Peyer's patch (tissue), 4 donors: Measurements from ENCODE around the gene COL6A3.

Experiments
- POLR2A ChIP-seq, 2 donors: fragments of 450-650 bp; IDR thresholded peaks; one replicate each; pipeline ENCODE4 v1.5.1; 2017; ENCODE audit warnings: antibody characterized with exemption in 2 of 2, mild to moderate bottlenecking in 2 of 2, moderate library complexity in 2 of 2
- TF ChIP-seq, protein P1 (sequence below), 6 experiments: fragments of 450-650 bp in 4 of 6; fragments of 200-600 bp in 2 of 6; sonication (generic) in 1 of 6; IDR thresholded peaks; one replicate each; pipeline ENCODE4 v1.5.1; 2017 to 2019; ENCODE audit warnings: antibody characterized with exemption in 6 of 6, mild to moderate bottlenecking in 3 of 6, moderate library complexity in 1 of 6

DNA sequence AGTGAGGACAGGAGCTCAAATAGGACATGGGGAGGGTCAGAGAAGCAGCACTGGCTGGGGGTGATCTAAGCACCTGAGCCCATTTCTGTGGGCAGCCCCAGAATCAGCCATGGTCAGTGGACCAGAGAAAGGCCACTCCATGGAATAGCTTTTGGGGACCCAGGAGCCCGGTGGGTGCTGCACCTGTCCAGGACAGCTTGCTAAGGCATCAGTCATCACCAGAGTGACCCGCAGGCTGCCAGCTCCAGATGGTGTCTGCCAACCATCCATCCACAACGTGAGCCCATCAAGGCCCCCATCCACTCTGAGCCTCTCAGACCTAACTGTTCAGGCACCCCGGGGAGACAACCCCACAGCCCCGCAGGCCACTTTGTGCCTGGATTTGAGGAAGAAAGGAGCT is 23.6 kb upstream of the COL6A3 start:
- TF ChIP-seq, protein P1, sequence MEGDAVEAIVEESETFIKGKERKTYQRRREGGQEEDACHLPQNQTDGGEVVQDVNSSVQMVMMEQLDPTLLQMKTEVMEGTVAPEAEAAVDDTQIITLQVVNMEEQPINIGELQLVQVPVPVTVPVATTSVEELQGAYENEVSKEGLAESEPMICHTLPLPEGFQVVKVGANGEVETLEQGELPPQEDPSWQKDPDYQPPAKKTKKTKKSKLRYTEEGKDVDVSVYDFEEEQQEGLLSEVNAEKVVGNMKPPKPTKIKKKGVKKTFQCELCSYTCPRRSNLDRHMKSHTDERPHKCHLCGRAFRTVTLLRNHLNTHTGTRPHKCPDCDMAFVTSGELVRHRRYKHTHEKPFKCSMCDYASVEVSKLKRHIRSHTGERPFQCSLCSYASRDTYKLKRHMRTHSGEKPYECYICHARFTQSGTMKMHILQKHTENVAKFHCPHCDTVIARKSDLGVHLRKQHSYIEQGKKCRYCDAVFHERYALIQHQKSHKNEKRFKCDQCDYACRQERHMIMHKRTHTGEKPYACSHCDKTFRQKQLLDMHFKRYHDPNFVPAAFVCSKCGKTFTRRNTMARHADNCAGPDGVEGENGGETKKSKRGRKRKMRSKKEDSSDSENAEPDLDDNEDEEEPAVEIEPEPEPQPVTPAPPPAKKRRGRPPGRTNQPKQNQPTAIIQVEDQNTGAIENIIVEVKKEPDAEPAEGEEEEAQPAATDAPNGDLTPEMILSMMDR (IDR thresholded peaks at IDR 0.05), result no peak
- TF ChIP-seq POLR2A (IDR thresholded peaks at IDR 0.05), result no peak
